GM12878 (cell line): ENCODE measurements around the gene CYP2S1. TPM values are rescaled to one million over a fixed set of nuclear protein-coding genes. Genes with fewer than 3 reads are reported as not detected.

Experiments
- ATAC-seq: fragments of 200-7000 bp; cut with Tn5 transposase; 3 replicates; pipeline ENCODE4 v1.9.1; 2020; ENCODE audit warnings: mild to moderate bottlenecking, moderate library complexity
- Bru-seq: library from RNA; stranded (reverse); fragments of 400-500 nt; gene quantifications from one replicate; lab custom pipeline; 2021; lab: Mats Ljungman, UMichigan
- BruChase-seq, 2 experiments: library from RNA; stranded (reverse); fragments of 400-500 nt; gene quantifications; one replicate each; lab custom pipeline; 2021; lab: Mats Ljungman, UMichigan
- BruUV-seq: library from RNA; stranded (reverse); fragments of 400-500 nt; replicated peaks from 2 replicates; lab custom pipeline; 2021; lab: Mats Ljungman, UMichigan
- CTCF ChIA-PET: fragments of 300-600 bp; sonication (Branson Sonifier 250); formaldehyde crosslinking; extraction: SDS; loops from one replicate; lab custom pipeline; 2021; ENCODE audit warnings: inconsistent platforms; lab: Yijun Ruan, JAX
- POLR2A ChIA-PET: fragments of 350-600 bp; formaldehyde crosslinking; extraction: SDS; loops from one replicate; lab custom pipeline; 2021; ENCODE audit warnings: inconsistent platforms; lab: Charles Lee
- RAD21 ChIA-PET: fragments of 300-600 bp; sonication (Branson Sonifier 250); formaldehyde crosslinking; loops from one replicate; lab custom pipeline; 2023; ENCODE audit warnings: antibody characterized with exemption; ENCODE audit not compliant: unreplicated experiment; lab: Charles Lee
- SMC1A ChIA-PET: fragments of 300-600 bp; sonication (Branson Sonifier 250); formaldehyde crosslinking; loops from one replicate; lab custom pipeline; 2023; ENCODE audit not compliant: unreplicated experiment, uncharacterized antibody; lab: Charles Lee
- DNase-seq: peaks from one replicate; pipeline ENCODE4 v3.0.0-alpha.2; 2011; ENCODE audit warnings: low read depth, low spot score
- FAIRE-seq: peaks from 3 replicates; lab custom pipeline; 2011; peaks lifted over from hg19 to GRCh38; lab: Jason Lieb, UNC
- H2AFZ ChIP-seq: 2 replicates; pipeline ENCODE4 v1.6.0; 2011; ENCODE audit warnings: low read depth, low read length, control low read depth; ENCODE audit not compliant: control insufficient read depth
- H3K27ac ChIP-seq: 2 replicates; pipeline ENCODE4 v1.5.1; 2011; ENCODE audit warnings: control low read depth; ENCODE audit not compliant: control insufficient read depth, insufficient read depth
- H3K27me3 ChIP-seq, 2 experiments: replicated peaks in 1 of 2; 2 replicates each; pipeline versions ENCODE4 v1.6.0 to v1.6.1; 2011; ENCODE audit warnings: low read length in 1 of 2; ENCODE audit not compliant: control insufficient read depth in 2 of 2, insufficient read depth in 2 of 2
- H3K36me3 ChIP-seq, 2 experiments: 2 replicates each; pipeline ENCODE4 v1.5.1; 2011; ENCODE audit warnings: low read length in 1 of 2; ENCODE audit not compliant: control insufficient read depth in 2 of 2, insufficient read depth in 2 of 2
- H3K4me1 ChIP-seq: 2 replicates; pipeline ENCODE4 v1.6.1; 2011; ENCODE audit warnings: mild to moderate bottlenecking, low read length, moderate library complexity, mixed read lengths; ENCODE audit not compliant: control insufficient read depth, insufficient read depth
- H3K4me2 ChIP-seq: 2 replicates; pipeline ENCODE4 v1.6.0; 2011; ENCODE audit warnings: control low read depth; ENCODE audit not compliant: control insufficient read depth, insufficient read depth
- H3K4me3 ChIP-seq: fragments of 200-600 bp; sonication (generic); 2 replicates; pipeline ENCODE4 v1.5.1; 2016
- H3K79me2 ChIP-seq: 2 replicates; pipeline ENCODE4 v1.6.0; 2011; ENCODE audit warnings: low read length; ENCODE audit not compliant: control insufficient read depth, insufficient read depth
- H3K9ac ChIP-seq: 2 replicates; pipeline ENCODE4 v1.8.0; 2011; ENCODE audit warnings: low read length, control low read depth, mixed read lengths; ENCODE audit not compliant: control insufficient read depth, insufficient read depth
- H3K9me3 ChIP-seq: replicated peaks from 3 replicates; pipeline ENCODE4 v1.5.1; 2011; ENCODE audit warnings: mild to moderate bottlenecking, low read length; ENCODE audit not compliant: control insufficient read depth, insufficient read depth
- H4K20me1 ChIP-seq: 2 replicates; pipeline ENCODE4 v1.6.0; 2011; ENCODE audit not compliant: control insufficient read depth, insufficient read depth
- IKZF2 ChIP-seq, 2 experiments: fragments of 450-650 bp; IDR thresholded peaks; 2 replicates each; pipeline ENCODE4 v1.6.1; 2017; ENCODE audit warnings: mild to moderate bottlenecking in 2 of 2, moderate library complexity in 2 of 2
- JUND ChIP-seq: IDR thresholded peaks from 2 replicates; pipeline ENCODE4 v1.6.1; 2012; ENCODE audit warnings: low read depth, mild to moderate bottlenecking, low read length, improper control_type of control experiment, moderate library complexity
- MEF2A ChIP-seq: IDR thresholded peaks from 2 replicates; pipeline ENCODE4 v1.6.1; 2011; ENCODE audit warnings: low read depth, mild to moderate bottlenecking, low read length, moderate library complexity; ENCODE audit not compliant: insufficient read depth
- NBN ChIP-seq: fragments of 450-650 bp; IDR thresholded peaks from 2 replicates; pipeline ENCODE4 v1.6.1; 2016
- NFYB ChIP-seq: IDR thresholded peaks from 2 replicates; pipeline ENCODE4 v1.6.1; 2011; ENCODE audit warnings: low read depth, mild to moderate bottlenecking, low read length, improper control_type of control experiment, moderate library complexity; ENCODE audit not compliant: insufficient read depth
- NR2F1 ChIP-seq: fragments of 450-650 bp; conservative IDR thresholded peaks from 2 replicates; pipeline ENCODE4 v1.6.1; 2017; ENCODE audit warnings: mild to moderate bottlenecking
- PAX5 ChIP-seq: IDR thresholded peaks from 2 replicates; pipeline ENCODE4 v1.6.1; 2011; ENCODE audit warnings: low read depth, low read length, borderline replicate concordance
- POLR2AphosphoS5 ChIP-seq: IDR thresholded peaks from 2 replicates; pipeline ENCODE4 v1.6.1; 2011; ENCODE audit warnings: mild to moderate bottlenecking, low read length, inconsistent platforms
- TAF1 ChIP-seq: IDR thresholded peaks from 2 replicates; pipeline ENCODE4 v1.6.1; 2011; ENCODE audit warnings: mild to moderate bottlenecking, low read depth, low read length, borderline replicate concordance
- WGBS: methylation state at CpG from one replicate; pipeline ENCODE4 v1.1.6; 2016; ENCODE audit warnings: low lambda C conversion rate; ENCODE audit not compliant: insufficient replicate concordance, insufficient coverage; ENCODE audit errors: missing lambda C conversion rate; 5-methylcytosine and 5-hydroxymethylcytosine counted together
- in situ Hi-C: fragments of 300-500 bp; cut with MboI; formaldehyde crosslinking; loops from 9 replicates; pipeline ENCODE4 v1.14.3; 2018; ENCODE audit warnings: mixed read lengths
- intact Hi-C: fragments of 100-400 bp; cut with micrococcal nuclease; formaldehyde crosslinking; loops from one replicate; pipeline ENCODE4 v1.14.2; 2022; ENCODE audit not compliant: unreplicated experiment
- long read RNA-seq, 2 experiments: library from polyadenylated mRNA; unstranded; transcript quantifications; one replicate each; pipeline ENCODE4 v2.0.0, GENCODE V29; 2019 to 2020
- polyA minus RNA-seq, 3 experiments: library from RNA; depleted of rRNA, polyadenylated mRNA; stranded (reverse); fragments of >200 nt; gene quantifications; 2 replicates each; pipeline ENCODE4 v1.2.3, GENCODE V29; 2011
- polyA plus RNA-seq, 11 experiments: library from polyadenylated mRNA; depleted of rRNA in 4 of 11; unstranded in 6 of 11; stranded (reverse) in 5 of 11; fragments of >200 nt; fragmentation: Nextera tagmentation in 4 of 11; fragmentation: Illumina TruSeq in 1 of 11; extraction: Ambion mirVana in 4 of 11; extraction: Trizol in 1 of 11; gene quantifications; 1 replicate in 1 of 11; 2 replicates in 10 of 11; pipeline versions ENCODE4 v1.2.1 to v1.2.3, GENCODE V29; 2011 to 2016; ENCODE audit warnings: inconsistent platforms in 2 of 11, missing spikeins in 2 of 11, low read depth in 1 of 11
- total RNA-seq, 4 experiments: library from RNA; depleted of rRNA in 3 of 4; stranded (reverse); fragments of >200 nt in 3 of 4; fragmentation: Illumina TruSeq in 1 of 4; extraction: Trizol in 1 of 4; gene quantifications; 2 replicates each; pipeline versions ENCODE4 v1.2.1 to v1.2.3, GENCODE V29; 2013 to 2021

Gene CYP2S1, protein sequence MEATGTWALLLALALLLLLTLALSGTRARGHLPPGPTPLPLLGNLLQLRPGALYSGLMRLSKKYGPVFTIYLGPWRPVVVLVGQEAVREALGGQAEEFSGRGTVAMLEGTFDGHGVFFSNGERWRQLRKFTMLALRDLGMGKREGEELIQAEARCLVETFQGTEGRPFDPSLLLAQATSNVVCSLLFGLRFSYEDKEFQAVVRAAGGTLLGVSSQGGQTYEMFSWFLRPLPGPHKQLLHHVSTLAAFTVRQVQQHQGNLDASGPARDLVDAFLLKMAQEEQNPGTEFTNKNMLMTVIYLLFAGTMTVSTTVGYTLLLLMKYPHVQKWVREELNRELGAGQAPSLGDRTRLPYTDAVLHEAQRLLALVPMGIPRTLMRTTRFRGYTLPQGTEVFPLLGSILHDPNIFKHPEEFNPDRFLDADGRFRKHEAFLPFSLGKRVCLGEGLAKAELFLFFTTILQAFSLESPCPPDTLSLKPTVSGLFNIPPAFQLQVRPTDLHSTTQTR
- not detected in 2 replicates for total RNA-seq (2013; cell fraction: nucleolus; rRNA removed)
- total RNA-seq (2014; rRNA removed) (not detected in 2 replicates), total RNA-seq (2014; rRNA removed; fragmentation: Illumina TruSeq; extraction: Trizol) (not detected in 2 replicates), total RNA-seq (2021) (0.15 and 0.37 TPM in 2 replicates), polyA plus RNA-seq (2011; rRNA removed) (0.03 TPM in 1 of 2 replicates, not detected in the other), polyA plus RNA-seq (2014; fragmentation: Illumina TruSeq; extraction: Trizol) (0.28 TPM in 1 of 2 replicates, not detected in the other), polyA plus RNA-seq (2014; fragmentation: Nextera tagmentation; extraction: Ambion mirVana) (under 1 TPM; 0.04 to 0.08 TPM), polyA plus RNA-seq (2014; rRNA removed) (0.05 and 0.11 TPM in 2 replicates), polyA plus RNA-seq (2016; fragmentation: Nextera tagmentation; extraction: Ambion mirVana) (under 1 TPM; 0.21 to 0.28 TPM), polyA minus RNA-seq (2011; rRNA and poly(A)+ RNA removed) (not detected in 2 replicates), Bru-seq, nascent RNA (percentile 14 among the genes with signal in this experiment), BruChase-seq, experiment 1, labeled RNA remaining after a 6-hour chase (not detected), BruChase-seq, experiment 2, labeled RNA remaining after a 2-hour chase (percentile 19 among the genes with signal in this experiment)
- polyA plus RNA-seq (2011; ENCODE audit: low read depth) = 0.17 TPM
- 0.03 and 0.07 TPM in 2 replicates for polyA plus RNA-seq (2011; cell fraction: cytosol; rRNA removed)
- polyA plus RNA-seq (2011; cell fraction: nucleus; rRNA removed) = 0.20 TPM in 1 of 2 replicates, not detected in the other
- 0.38 and 0.92 TPM in 2 replicates for polyA plus RNA-seq (2012)
- not detected in 2 replicates for polyA minus RNA-seq (2011; cell fraction: cytosol; rRNA and poly(A)+ RNA removed)
- 0.10 TPM in 1 of 2 replicates, not detected in the other for polyA minus RNA-seq (2011; cell fraction: nucleus; rRNA and poly(A)+ RNA removed)
- long read RNA-seq, experiment 1 = 0 reads
- long read RNA-seq, experiment 2 = 0 reads

DNA sequence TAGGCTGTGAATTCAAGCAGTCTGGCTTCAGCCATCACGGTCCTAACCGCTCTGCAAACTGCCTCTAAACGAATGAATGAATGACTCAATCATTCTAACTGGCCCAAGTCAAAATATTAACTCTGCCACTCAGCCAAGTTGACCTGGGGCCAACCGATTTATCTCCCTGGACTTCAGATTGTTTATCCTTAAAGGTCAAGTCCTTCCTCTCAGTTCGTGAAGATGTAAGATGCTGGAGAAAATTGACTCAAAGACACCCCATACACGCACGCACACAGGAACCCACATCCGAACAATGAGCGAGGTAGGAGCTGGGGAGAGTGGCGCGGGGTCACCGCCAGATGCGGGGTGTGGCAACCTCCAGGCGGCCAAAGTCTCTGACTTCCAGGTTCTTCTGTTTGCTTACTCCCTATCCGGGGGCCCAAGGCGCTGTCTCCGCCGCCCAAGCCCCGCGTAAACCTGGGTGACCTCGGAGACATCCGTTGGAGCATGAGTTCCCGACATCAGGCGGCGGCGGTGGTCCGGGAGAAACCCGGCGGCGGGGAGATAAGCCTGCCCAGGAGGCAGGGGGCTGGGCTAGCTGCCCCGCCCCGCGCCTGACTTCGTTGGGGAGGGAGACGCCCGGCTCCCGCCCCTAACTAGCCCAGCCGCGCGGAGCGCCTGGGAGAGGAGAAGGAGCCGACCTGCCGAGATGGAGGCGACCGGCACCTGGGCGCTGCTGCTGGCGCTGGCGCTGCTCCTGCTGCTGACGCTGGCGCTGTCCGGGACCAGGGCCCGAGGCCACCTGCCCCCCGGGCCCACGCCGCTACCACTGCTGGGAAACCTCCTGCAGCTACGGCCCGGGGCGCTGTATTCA, at the start of gene CYP2S1:
CYP2S1 (plus strand) TSS at position 646 of the 856 bp plus-strand sequence; CDS start at position 692, 46 bp downstream.
- no peak for DNase-seq

More for the DNA sequence above, at the start of gene CYP2S1:
- H3K79me2 ChIP-seq = no peaks in the 10 kb centered on the region
- RAD21 ChIA-PET = no interaction called here
- H2AFZ ChIP-seq = no peak within 1 kb of the TSS
- H3K4me2 ChIP-seq = 0 out of 2 replicates have a peak within 1 kb of the TSS, but pooled peaks have one; percentile 26
- no peak for FAIRE-seq
- no peaks in the 10 kb centered on the region for H3K9me3 ChIP-seq
- no peak for TF ChIP-seq NBN
- no peak for TF ChIP-seq TAF1
- no peak for TF ChIP-seq NR2F1
- no peak for TF ChIP-seq POLR2AphosphoS5
- TF ChIP-seq JUND = no peak
- no peak for TF ChIP-seq IKZF2 (IDR thresholded peaks at IDR 0.05)
- TF ChIP-seq NFYB = no peak
- no peak for TF ChIP-seq PAX5
- TF ChIP-seq MEF2A = no peak
- H4K20me1 ChIP-seq = no peaks in the 10 kb centered on the region
- peaks cover 2 to 15% of the 10 kb centered on the region in 2 experiments; a peak in 3 of 4 replicates for H3K27me3 ChIP-seq
- in situ Hi-C loops = no loop called here
- H3K4me1 ChIP-seq = no peaks in the 10 kb centered on the region; the same call in 1 of the 2 replicates
- SMC1A ChIA-PET = no interaction called here
- BruUV-seq = no TSS peak
- intact Hi-C loops = no loop called here
- POLR2A ChIA-PET = no interaction called here
- 16% methylated on average over 52 of the region's 58 CpGs for WGBS
- H3K36me3 ChIP-seq = no peaks in the 10 kb centered on the region
- H3K27ac ChIP-seq = no peak within 1 kb of the TSS
- no peak within 1 kb of the TSS for H3K4me3 ChIP-seq
- no peak for ATAC-seq
- H3K9ac ChIP-seq = no peak within 1 kb of the TSS
- CTCF ChIA-PET = no interaction called here
